Measurements from ENCODE around the gene ZNF76.

The ZNF76 gene

GRCh38 chr6:35288834-35289233 is 29.3 kb downstream of the ZNF76 start:
- no peak for TF ChIP-seq CTCF (IDR thresholded peaks at IDR 0.05)

GRCh38 chr6:35291491-35291890 is 32.0 kb downstream of the ZNF76 start:
- no peak for TF ChIP-seq CTCF (IDR thresholded peaks at IDR 0.05)

- TF ChIP-seq CTCF (IDR thresholded peaks at IDR 0.05): no peak
Observed at GRCh38 chr6:35292494-35292893, 33.0 kb downstream of the ZNF76 start.

GRCh38 chr6:35293681-35294080 is 34.1 kb downstream of the ZNF76 start:
- no peak for TF ChIP-seq CTCF (IDR thresholded peaks at IDR 0.05)

GRCh38 chr6:35294308-35294945 is 34.9 kb downstream of the ZNF76 start:
- peak; percentile 76 for TF ChIP-seq CTCF (IDR thresholded peaks at IDR 0.05)

- no peak for TF ChIP-seq CTCF (IDR thresholded peaks at IDR 0.05)
Observed at GRCh38 chr6:35295036-35295435, 35.5 kb downstream of the ZNF76 start.

GRCh38 chr6:35295521-35296315 is 36.2 kb downstream of the ZNF76 start:
- no peak for TF ChIP-seq CTCF (IDR thresholded peaks at IDR 0.05)
